ENCODE data around the gene COMMD1.

Gene COMMD1

DNA sequence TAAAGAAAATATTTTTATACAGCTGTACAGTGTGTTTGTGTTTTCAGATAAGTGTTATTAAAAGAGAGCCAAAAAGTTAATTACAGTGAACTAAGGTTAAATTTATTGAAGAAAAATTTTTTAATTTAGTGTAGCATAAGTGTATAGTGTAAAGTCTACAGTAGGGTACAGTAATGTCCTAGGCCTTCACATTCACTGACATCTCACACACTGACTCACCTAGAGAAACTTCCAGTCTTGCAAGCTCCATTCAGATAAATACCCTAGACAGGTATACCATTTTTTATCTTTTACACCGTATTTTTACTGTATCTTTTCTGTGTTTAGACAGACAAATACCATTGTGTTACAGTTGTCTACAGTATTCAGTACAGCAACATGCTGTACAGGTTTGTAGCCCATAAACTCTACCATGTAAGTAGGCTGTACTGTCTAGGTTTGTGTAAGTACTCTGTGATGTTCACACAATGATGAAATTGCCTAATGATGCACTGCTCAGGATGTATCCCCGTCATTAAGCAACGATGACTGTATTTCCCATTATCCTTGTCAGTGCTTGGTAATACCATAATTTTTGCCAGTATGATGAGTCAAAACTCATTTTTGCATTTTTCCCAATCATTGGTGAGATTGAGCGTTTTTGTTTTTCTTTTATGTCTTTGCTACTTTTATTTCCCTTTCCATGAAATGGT lies 242.3 kb downstream of the COMMD1 start:
- Histone ChIP-seq H3K79me1 (replicated peaks; ENCODE audit: low read length, poor library complexity, severe bottlenecking) (peaks cover 4% of the 10 kb centered on the region), H3K9ac (ENCODE audit: low read length) (peak overlapping the region; percentile 46), H3K23ac (ENCODE audit: low read length in 2 of 2) (no peak overlapping the region), H3K4me3 (ENCODE audit: insufficient read depth in 1 of 2, low read depth in 1 of 2, low read length in 2 of 2) (no peak overlapping the region), H3K9me3 (ENCODE audit: control insufficient read depth, low read length) (no peaks in the 10 kb centered on the region), H2BK12ac (ENCODE audit: low read length in 2 of 2) (no peak overlapping the region), H3K4me1 (ENCODE audit: control insufficient read depth, insufficient read depth, low read depth, low read length) (peaks cover 3% of the 10 kb centered on the region), H2BK5ac (ENCODE audit: low read depth, low read length, poor library complexity, severe bottlenecking) (no peak overlapping the region), H3K18ac (ENCODE audit: low read depth in 1 of 2, low read length in 2 of 2) (no peak overlapping the region), H4K8ac (ENCODE audit: low read length) (no peak overlapping the region), H3K27me3 (ENCODE audit: control insufficient read depth in 1 of 2, insufficient read depth in 1 of 2, low read length in 2 of 2) (no peaks in the 10 kb centered on the region), H2BK15ac (ENCODE audit: low read depth, poor library complexity, severe bottlenecking) (no peak overlapping the region), H4K91ac (ENCODE audit: low read length) (no peak overlapping the region), H3K27ac (ENCODE audit: low read length, poor library complexity, severe bottlenecking) (no peak overlapping the region), H3K4ac (ENCODE audit: low read depth in 1 of 2, low read length in 2 of 2) (no peak overlapping the region), H3K14ac (ENCODE audit: low read length in 2 of 2) (no peak overlapping the region), H2AFZ (ENCODE audit: low read depth, low read length) (no peak overlapping the region), H3K4me2 (ENCODE audit: low read length, poor library complexity, severe bottlenecking) (no peak overlapping the region), H3K36me3 (ENCODE audit: control insufficient read depth in 1 of 2, insufficient read depth in 2 of 2, low read depth in 1 of 2, low read length in 2 of 2) (no peaks in the 10 kb centered on the region), H2AK5ac (ENCODE audit: low read length, severe bottlenecking) (no peak overlapping the region), H2BK120ac (ENCODE audit: low read depth, low read length) (no peak overlapping the region)
- WGBS = 87% methylated on average over 3 of the region's 4 CpGs
- DNase-seq = peak; percentile 47

DNA sequence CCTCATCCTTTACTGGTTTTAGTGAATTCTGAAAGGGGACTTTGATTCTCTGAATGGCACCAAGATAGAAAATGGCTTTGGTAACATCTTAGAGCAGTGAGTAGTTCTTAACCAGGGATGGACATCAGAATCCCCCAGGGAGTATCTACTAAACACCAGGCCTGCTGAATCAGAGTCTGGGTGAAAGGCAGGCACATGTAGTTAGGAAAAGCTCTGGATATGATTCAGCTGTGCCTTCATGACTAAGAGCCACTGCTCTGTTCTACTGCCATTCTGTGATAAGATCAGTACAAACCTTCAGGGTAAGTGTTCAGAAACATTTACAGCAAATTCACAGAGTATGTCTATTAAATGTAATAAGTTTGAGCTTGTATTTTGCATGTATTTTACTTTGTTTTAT lies 244.2 kb downstream of the COMMD1 start:
- Histone ChIP-seq H4K91ac (ENCODE audit: low read length) (no peak overlapping the region), H2BK12ac (ENCODE audit: low read length in 2 of 2) (no peak overlapping the region), H3K4me2 (ENCODE audit: low read length, poor library complexity, severe bottlenecking) (no peak overlapping the region), H3K14ac (ENCODE audit: low read length in 2 of 2) (no peak overlapping the region), H3K27ac (ENCODE audit: low read length, poor library complexity, severe bottlenecking) (no peak overlapping the region), H3K4ac (ENCODE audit: low read depth in 1 of 2, low read length in 2 of 2) (no peak overlapping the region), H3K9me3 (ENCODE audit: control insufficient read depth, low read length) (no peaks in the 10 kb centered on the region), H2BK120ac (ENCODE audit: low read depth, low read length) (no peak overlapping the region), H3K4me1 (ENCODE audit: control insufficient read depth, insufficient read depth, low read depth, low read length) (peaks cover 3% of the 10 kb centered on the region), H3K23ac (ENCODE audit: low read length in 2 of 2) (no peak overlapping the region), H2AK5ac (ENCODE audit: low read length, severe bottlenecking) (no peak overlapping the region), H3K36me3 (ENCODE audit: control insufficient read depth in 1 of 2, insufficient read depth in 2 of 2, low read depth in 1 of 2, low read length in 2 of 2) (no peaks in the 10 kb centered on the region), H3K18ac (ENCODE audit: low read depth in 1 of 2, low read length in 2 of 2) (no peak overlapping the region), H2BK5ac (ENCODE audit: low read depth, low read length, poor library complexity, severe bottlenecking) (no peak overlapping the region), H3K9ac (ENCODE audit: low read length) (peak overlapping the region; percentile 41), H3K27me3 (ENCODE audit: control insufficient read depth in 1 of 2, insufficient read depth in 1 of 2, low read length in 2 of 2) (no peaks in the 10 kb centered on the region), H3K79me1 (replicated peaks; ENCODE audit: low read length, poor library complexity, severe bottlenecking) (peaks cover 4% of the 10 kb centered on the region), H3K4me3 (ENCODE audit: insufficient read depth in 1 of 2, low read depth in 1 of 2, low read length in 2 of 2) (no peak overlapping the region), H2BK15ac (ENCODE audit: low read depth, poor library complexity, severe bottlenecking) (no peak overlapping the region), H2AFZ (ENCODE audit: low read depth, low read length) (no peak overlapping the region), H4K8ac (ENCODE audit: low read length) (no peak overlapping the region)
- peak; percentile 90 for DNase-seq

DNA sequence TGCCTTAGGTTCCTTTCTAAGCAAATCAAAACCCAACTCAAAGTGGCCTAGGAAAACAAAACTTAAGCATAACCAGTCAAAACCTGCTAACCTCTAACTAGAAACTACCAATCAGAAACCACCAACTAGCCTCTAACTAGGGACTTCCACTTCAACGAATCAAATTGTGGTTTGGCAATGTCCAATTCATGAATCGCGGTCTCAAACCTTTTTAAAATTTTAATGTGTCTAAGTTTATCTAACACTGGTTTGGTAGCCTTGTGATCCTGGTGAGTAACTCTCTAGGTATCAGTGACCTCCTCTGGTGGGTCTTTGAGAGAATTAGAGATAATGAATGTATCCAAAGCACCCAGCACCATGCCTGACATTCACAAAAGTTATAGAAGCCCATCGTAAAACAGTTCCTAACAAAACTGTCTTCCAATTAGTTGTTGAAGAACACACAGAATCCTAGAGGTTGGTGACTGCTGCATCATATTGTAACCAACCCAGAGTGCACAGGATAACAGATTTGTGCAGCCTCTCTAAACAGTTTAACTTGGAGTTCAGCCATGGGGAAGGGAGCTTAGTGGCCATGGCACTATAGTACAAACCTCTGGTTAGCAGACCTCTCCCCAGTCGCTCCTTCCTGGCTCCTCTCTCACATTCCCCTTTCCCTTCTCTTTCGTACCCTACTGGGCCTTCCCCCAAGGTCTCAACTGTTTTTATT lies 245.3 kb downstream of the COMMD1 start:
- Histone ChIP-seq H2BK12ac (ENCODE audit: low read length in 2 of 2) (no peak overlapping the region), H3K27ac (ENCODE audit: low read length, poor library complexity, severe bottlenecking) (no peak overlapping the region), H2AK5ac (ENCODE audit: low read length, severe bottlenecking) (no peak overlapping the region), H3K27me3 (ENCODE audit: control insufficient read depth in 1 of 2, insufficient read depth in 1 of 2, low read length in 2 of 2) (no peaks in the 10 kb centered on the region), H3K18ac (ENCODE audit: low read depth in 1 of 2, low read length in 2 of 2) (no peak overlapping the region), H2BK15ac (ENCODE audit: low read depth, poor library complexity, severe bottlenecking) (no peak overlapping the region), H4K8ac (ENCODE audit: low read length) (no peak overlapping the region), H3K23ac (ENCODE audit: low read length in 2 of 2) (no peak overlapping the region), H3K4ac (ENCODE audit: low read depth in 1 of 2, low read length in 2 of 2) (no peak overlapping the region), H4K91ac (ENCODE audit: low read length) (no peak overlapping the region), H3K36me3 (ENCODE audit: control insufficient read depth in 1 of 2, insufficient read depth in 2 of 2, low read depth in 1 of 2, low read length in 2 of 2) (no peaks in the 10 kb centered on the region), H3K4me1 (ENCODE audit: control insufficient read depth, insufficient read depth, low read depth, low read length) (peaks cover 3% of the 10 kb centered on the region), H3K4me3 (ENCODE audit: insufficient read depth in 1 of 2, low read depth in 1 of 2, low read length in 2 of 2) (no peak overlapping the region), H3K9ac (ENCODE audit: low read length) (no peak overlapping the region), H3K4me2 (ENCODE audit: low read length, poor library complexity, severe bottlenecking) (no peak overlapping the region), H3K14ac (ENCODE audit: low read length in 2 of 2) (no peak overlapping the region), H2BK5ac (ENCODE audit: low read depth, low read length, poor library complexity, severe bottlenecking) (no peak overlapping the region), H3K9me3 (ENCODE audit: control insufficient read depth, low read length) (no peaks in the 10 kb centered on the region), H2BK120ac (ENCODE audit: low read depth, low read length) (no peak overlapping the region), H3K79me1 (replicated peaks; ENCODE audit: low read length, poor library complexity, severe bottlenecking) (peaks cover 4% of the 10 kb centered on the region), H2AFZ (ENCODE audit: low read depth, low read length) (no peak overlapping the region)
- DNase-seq = no peak
- 92% methylated on average over 4 of the region's 6 CpGs for WGBS

DNA sequence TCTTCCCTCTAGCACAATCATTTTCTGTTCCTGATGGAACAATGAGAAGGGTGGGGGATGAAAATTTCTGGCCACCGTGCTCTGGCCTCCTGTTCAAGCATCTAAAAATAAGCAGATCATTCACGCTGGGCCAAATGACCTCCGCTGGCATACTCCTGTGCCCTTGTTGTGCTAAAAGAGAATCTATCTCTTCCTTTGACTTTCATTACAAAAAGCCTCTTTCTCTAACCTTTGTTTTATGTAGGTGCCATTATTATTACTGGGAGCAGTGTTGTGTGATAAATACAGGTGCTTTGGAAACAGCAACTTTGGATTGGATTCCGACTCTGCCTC lies 245.8 kb downstream of the COMMD1 start:
- Histone ChIP-seq H3K9me3 (ENCODE audit: control insufficient read depth, low read length) (no peaks in the 10 kb centered on the region), H3K36me3 (ENCODE audit: control insufficient read depth in 1 of 2, insufficient read depth in 2 of 2, low read depth in 1 of 2, low read length in 2 of 2) (no peaks in the 10 kb centered on the region), H2BK120ac (ENCODE audit: low read depth, low read length) (no peak overlapping the region), H3K27ac (ENCODE audit: low read length, poor library complexity, severe bottlenecking) (no peak overlapping the region), H3K4me2 (ENCODE audit: low read length, poor library complexity, severe bottlenecking) (no peak overlapping the region), H2BK5ac (ENCODE audit: low read depth, low read length, poor library complexity, severe bottlenecking) (no peak overlapping the region), H3K23ac (ENCODE audit: low read length in 2 of 2) (no peak overlapping the region), H3K27me3 (ENCODE audit: control insufficient read depth in 1 of 2, insufficient read depth in 1 of 2, low read length in 2 of 2) (no peaks in the 10 kb centered on the region), H2AFZ (ENCODE audit: low read depth, low read length) (no peak overlapping the region), H2BK15ac (ENCODE audit: low read depth, poor library complexity, severe bottlenecking) (no peak overlapping the region), H3K4me1 (ENCODE audit: control insufficient read depth, insufficient read depth, low read depth, low read length) (peaks cover 3% of the 10 kb centered on the region), H3K4me3 (ENCODE audit: insufficient read depth in 1 of 2, low read depth in 1 of 2, low read length in 2 of 2) (no peak overlapping the region), H3K79me1 (replicated peaks; ENCODE audit: low read length, poor library complexity, severe bottlenecking) (peaks cover 4% of the 10 kb centered on the region), H3K4ac (ENCODE audit: low read depth in 1 of 2, low read length in 2 of 2) (no peak overlapping the region), H4K91ac (ENCODE audit: low read length) (no peak overlapping the region), H3K14ac (ENCODE audit: low read length in 2 of 2) (no peak overlapping the region), H3K18ac (ENCODE audit: low read depth in 1 of 2, low read length in 2 of 2) (no peak overlapping the region), H2BK12ac (ENCODE audit: low read length in 2 of 2) (no peak overlapping the region), H2AK5ac (ENCODE audit: low read length, severe bottlenecking) (no peak overlapping the region), H3K9ac (ENCODE audit: low read length) (no peak overlapping the region), H4K8ac (ENCODE audit: low read length) (no peak overlapping the region)
- DNase-seq = no peak
- 83% methylated on average over 2 of the region's 4 CpGs for WGBS

Data from mesenchymal stem cell (in vitro differentiated cells and primary cell).